K562 (cell line): ENCODE data around the gene OGFR. TPM values are rescaled to one million over a fixed set of nuclear protein-coding genes. Genes with fewer than 3 reads are reported as not detected.

Source experiments
- CAMTA2 ChIP-seq: fragments of 250-450 bp; sonication (Bioruptor Pico); conservative IDR thresholded peaks from 2 replicates; pipeline ENCODE4 v1.5.1; 2022
- CEBPZ ChIP-seq: fragments of 150-350 bp; IDR thresholded peaks from 2 replicates; pipeline ENCODE4 v1.6.1; 2014; ENCODE audit warnings: low read depth, mild to moderate bottlenecking, low read length, borderline replicate concordance
- EP300 ChIP-seq: IDR thresholded peaks from 2 replicates; pipeline ENCODE4 v1.6.1; 2012; ENCODE audit warnings: low read length, improper control_type of control experiment
- FOXA3 ChIP-seq, 2 experiments: fragments of 450-650 bp in 1 of 2; sonication (generic) in 1 of 2; formaldehyde crosslinking; IDR thresholded peaks in 1 of 2; conservative IDR thresholded peaks in 1 of 2; 2 replicates each; pipeline versions ENCODE4 v1.4.0 to v1.8.0; 2020 to 2022; ENCODE audit warnings: mild to moderate bottlenecking in 2 of 2, missing genetic modification reagents in 1 of 2
- HOXB6 ChIP-seq: fragments of 250-450 bp; sonication (Bioruptor Pico); IDR thresholded peaks from 2 replicates; pipeline ENCODE4 v1.5.1; 2022; ENCODE audit warnings: mild to moderate bottlenecking, borderline replicate concordance
- MGA ChIP-seq: fragments of 450-650 bp; IDR thresholded peaks from 2 replicates; pipeline ENCODE4 v1.6.1; 2016; ENCODE audit warnings: mild to moderate bottlenecking, moderate library complexity
- PHTF2 ChIP-seq: fragments of 250-450 bp; sonication (Bioruptor Pico); IDR thresholded peaks from 2 replicates; pipeline ENCODE4 v1.5.0; 2021; ENCODE audit warnings: mild to moderate bottlenecking
- RBM25 ChIP-seq: fragments of 200-400 bp; formaldehyde crosslinking; IDR thresholded peaks from 2 replicates; pipeline ENCODE4 v1.6.1; 2018; ENCODE audit warnings: low read length, low read depth, moderate library complexity; ENCODE audit not compliant: severe bottlenecking
- RFX1 ChIP-seq: fragments of 450-650 bp; IDR thresholded peaks from 2 replicates; pipeline ENCODE4 v1.6.1; 2016; ENCODE audit warnings: mild to moderate bottlenecking, moderate library complexity
- STAG1 ChIP-seq: sonication (generic); formaldehyde crosslinking; IDR thresholded peaks from 2 replicates; pipeline ENCODE4 v1.5.0; 2020; ENCODE audit warnings: missing genetic modification reagents, borderline replicate concordance
- TCFL5 ChIP-seq: fragments of 250-450 bp; sonication (Bioruptor Pico); conservative IDR thresholded peaks from 2 replicates; pipeline ENCODE4 v1.6.1; 2021; ENCODE audit warnings: mild to moderate bottlenecking, moderate library complexity, matching md5 sums
- ZNF217 ChIP-seq: sonication (generic); formaldehyde crosslinking; IDR thresholded peaks from 2 replicates; pipeline ENCODE4 v1.8.0; 2022; ENCODE audit warnings: mild to moderate bottlenecking, missing genetic modification reagents
- ZNF263 ChIP-seq: sonication (generic); formaldehyde crosslinking; IDR thresholded peaks from 2 replicates; pipeline ENCODE4 v1.8.0; 2022; ENCODE audit warnings: mild to moderate bottlenecking, missing genetic modification reagents, borderline replicate concordance
- polyA plus RNA-seq, 8 experiments: library from polyadenylated mRNA; depleted of rRNA in 4 of 8; stranded (reverse) in 5 of 8; unstranded in 3 of 8; fragments of >200 nt; fragmentation: Nextera tagmentation in 2 of 8; fragmentation: Illumina TruSeq in 1 of 8; extraction: Ambion mirVana in 2 of 8; extraction: Trizol in 1 of 8; gene quantifications; 2 replicates each; pipeline versions ENCODE4 v1.2.1 to v1.2.3, GENCODE V29; 2011 to 2014; ENCODE audit warnings: inconsistent platforms in 1 of 8, missing spikeins in 1 of 8
- total RNA-seq, 7 experiments: library from RNA; depleted of rRNA in 6 of 7; stranded (reverse); fragments of >200 nt in 6 of 7; fragmentation: Illumina TruSeq in 2 of 7; extraction: Trizol in 2 of 7; gene quantifications; 2 replicates each; pipeline versions ENCODE4 v1.2.1 to v1.2.3, GENCODE V29; 2011 to 2021; ENCODE audit warnings: low replicate concordance in 1 of 7

The OGFR gene
- total and polyA plus RNA-seq, 9 of the 15 experiments (the other 6 are each of a cell fraction or from before 2014, with no cell fraction given) = 0.39 to 56.3 (median 17.5) TPM

- TF ChIP-seq FOXA3 (CRISPR knock-in tag; conservative IDR thresholded peaks at IDR 0.05 in 1 of 2, IDR thresholded peaks at IDR 0.05 in 1 of 2) (no peak), ZNF217 (CRISPR knock-in tag) (no peak), RFX1 (no peak), HOXB6 (CRISPR knock-in tag) (no peak), PHTF2 (CRISPR knock-in tag) (no peak), EP300 (0 out of 2 replicates have a peak, but pooled peaks have one; percentile 7), MGA (0 out of 2 replicates have a peak, but pooled peaks have one; percentile 27), CAMTA2 (CRISPR knock-in tag) (no peak), CEBPZ (no peak), STAG1 (CRISPR knock-in tag) (no peak), RBM25 (peak; percentile 96), TCFL5 (no peak), ZNF263 (CRISPR knock-in tag) (no peak)
Observed at GRCh38 chr20:62794007-62794724, 10.5 kb upstream of the OGFR start (continued).
